DOHH2 (cell line): ENCODE results near the gene BMP8A.

Experiments
- EZH2phosphoT487 ChIP-seq: fragments of 200-600 bp; sonication (generic); IDR thresholded peaks from 2 replicates; pipeline ENCODE4 v1.6.1; 2017; ENCODE audit warnings: borderline replicate concordance, mild to moderate bottlenecking, antibody characterized with exemption, low read length, moderate library complexity, mixed read lengths
- TF ChIP-seq, protein P1 (sequence below): fragments of 200-600 bp; sonication (generic); IDR thresholded peaks from one replicate; pipeline ENCODE4 v1.5.1; 2014; ENCODE audit warnings: antibody characterized with exemption, mild to moderate bottlenecking, low read depth, low read length; ENCODE audit not compliant: poor library complexity, severe bottlenecking

DNA sequence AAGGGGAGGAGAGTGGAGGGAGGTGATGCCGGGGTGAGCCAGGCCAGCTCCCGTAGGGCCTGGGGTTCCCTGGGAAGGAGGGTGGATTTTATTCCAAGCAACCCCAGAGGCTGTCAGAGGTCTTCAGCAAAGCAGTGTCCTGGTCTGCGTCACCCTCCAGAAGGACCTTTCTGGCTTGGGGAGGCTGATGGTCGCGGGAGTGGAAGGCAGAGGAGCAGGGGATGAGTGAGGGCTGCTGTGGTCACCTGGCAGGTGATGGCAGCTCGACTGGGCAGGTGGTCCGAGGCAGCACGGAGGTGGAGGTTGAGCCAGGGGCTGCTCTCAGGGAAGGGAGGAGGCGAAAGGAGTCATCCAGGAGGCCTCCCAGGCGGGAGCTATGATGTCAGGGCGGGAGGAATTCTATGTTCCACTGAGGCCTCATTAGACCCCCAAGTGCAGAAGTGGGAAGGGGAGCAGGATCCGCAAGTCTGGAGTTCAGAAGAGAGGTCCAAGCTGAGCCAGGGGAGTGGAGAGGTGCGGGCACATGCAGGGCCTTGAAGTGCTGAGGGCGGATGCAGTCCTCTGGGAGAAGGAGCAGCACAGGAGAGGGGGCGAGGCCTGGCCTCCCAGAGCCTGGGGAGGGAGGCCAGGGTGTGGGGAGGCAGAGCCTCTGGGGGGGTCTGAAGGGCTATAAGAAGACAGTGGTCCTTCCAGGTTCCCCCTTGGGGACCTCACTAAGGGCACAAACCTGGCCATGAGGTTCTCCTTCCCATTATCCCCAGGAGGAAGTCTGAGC is 33.3 kb downstream of the BMP8A start:
- TF ChIP-seq, protein P1, sequence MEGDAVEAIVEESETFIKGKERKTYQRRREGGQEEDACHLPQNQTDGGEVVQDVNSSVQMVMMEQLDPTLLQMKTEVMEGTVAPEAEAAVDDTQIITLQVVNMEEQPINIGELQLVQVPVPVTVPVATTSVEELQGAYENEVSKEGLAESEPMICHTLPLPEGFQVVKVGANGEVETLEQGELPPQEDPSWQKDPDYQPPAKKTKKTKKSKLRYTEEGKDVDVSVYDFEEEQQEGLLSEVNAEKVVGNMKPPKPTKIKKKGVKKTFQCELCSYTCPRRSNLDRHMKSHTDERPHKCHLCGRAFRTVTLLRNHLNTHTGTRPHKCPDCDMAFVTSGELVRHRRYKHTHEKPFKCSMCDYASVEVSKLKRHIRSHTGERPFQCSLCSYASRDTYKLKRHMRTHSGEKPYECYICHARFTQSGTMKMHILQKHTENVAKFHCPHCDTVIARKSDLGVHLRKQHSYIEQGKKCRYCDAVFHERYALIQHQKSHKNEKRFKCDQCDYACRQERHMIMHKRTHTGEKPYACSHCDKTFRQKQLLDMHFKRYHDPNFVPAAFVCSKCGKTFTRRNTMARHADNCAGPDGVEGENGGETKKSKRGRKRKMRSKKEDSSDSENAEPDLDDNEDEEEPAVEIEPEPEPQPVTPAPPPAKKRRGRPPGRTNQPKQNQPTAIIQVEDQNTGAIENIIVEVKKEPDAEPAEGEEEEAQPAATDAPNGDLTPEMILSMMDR, result no peak
- no peak for TF ChIP-seq EZH2phosphoT487
